Measurements from ENCODE around the gene BUD13. TPM values are rescaled to one million over a fixed set of nuclear protein-coding genes. Genes with fewer than 3 reads are reported as not detected.

The BUD13 gene
- total and polyA plus RNA-seq, 2 of the 4 experiments (the other 2 are of a cell fraction): 11.2 to 14.0 TPM

DNA sequence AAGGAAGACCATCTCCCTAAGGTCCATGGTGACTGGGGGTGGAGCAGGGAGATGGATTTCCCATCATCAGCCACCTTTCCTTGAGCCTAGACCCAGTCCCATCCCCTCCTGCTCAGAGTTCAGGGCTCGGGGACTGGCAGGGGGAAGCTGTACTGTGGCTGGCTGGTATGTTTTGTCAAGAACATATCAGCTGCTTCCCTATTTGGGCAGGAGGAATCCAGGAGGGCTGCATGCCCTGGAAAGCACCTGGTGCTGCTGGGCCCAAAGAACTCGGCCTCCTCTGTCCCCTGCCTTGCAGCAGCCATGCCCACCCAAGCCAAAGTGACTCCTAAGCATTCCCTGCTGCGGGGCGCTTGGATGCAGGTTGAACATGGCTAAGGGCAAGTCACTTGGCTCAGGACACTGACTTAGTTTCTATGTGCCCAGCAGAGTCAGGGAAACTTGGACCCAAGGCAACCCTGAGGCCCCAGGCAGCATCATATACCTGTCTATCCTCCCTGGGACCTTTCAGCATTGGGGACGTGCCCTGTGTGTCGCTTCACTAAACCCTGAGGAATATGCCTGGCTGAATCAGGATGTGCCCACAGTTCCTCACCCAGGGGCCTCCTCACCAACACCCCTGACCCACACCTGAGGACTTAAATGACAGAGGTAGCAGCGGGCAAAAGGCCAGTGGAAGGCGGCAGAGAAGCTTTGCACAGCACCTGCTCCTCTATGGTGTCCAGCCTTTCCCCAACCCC lies 43.1 kb downstream of the BUD13 start:
- peaks cover 8% of the 10 kb centered on the region; the same call in 1 of the 2 replicates for H3K4me1 ChIP-seq (ENCODE audit: control insufficient read depth, insufficient read depth, low read length)
- H2BK120ac ChIP-seq (ENCODE audit: low read depth, low read length): no peak overlapping the region
- peaks cover 28% of the 10 kb centered on the region; the same call in 1 of the 2 replicates for H3K27me3 ChIP-seq (ENCODE audit: control insufficient read depth, insufficient read depth, low read length)
- in situ Hi-C loops (cut with MboI; ENCODE audit: low sequenced_read_pairs): no loop called here
- no peak overlapping the region for H4K5ac ChIP-seq (ENCODE audit: low read depth, low read length)
- no peak overlapping the region for H3K4me2 ChIP-seq (ENCODE audit: low read depth, low read length)
- ChIA-PET CTCF (no interaction called here), POLR2A (ENCODE audit: unreplicated experiment) (interaction anchor here (0.5 kb wide), 1 partner anchor 578 kb away, joined by 4 read pairs; no protein-coding TSS in a partner anchor)
- no peak overlapping the region for H3K14ac ChIP-seq (replicated peaks; ENCODE audit: low read depth, low read length)
- 63% methylated on average over 4 of the region's 8 CpGs; no CpG with 5 or more reads in 1 of the 2 experiments for WGBS, 2 experiments (ENCODE audit: extremely low coverage in 2 of 2, insufficient read length in 1 of 2)
- no peak overlapping the region for H2BK20ac ChIP-seq (ENCODE audit: low read depth, low read length)
- H2BK15ac ChIP-seq (ENCODE audit: low read depth, low read length): no peak overlapping the region
- no peak overlapping the region for H2BK5ac ChIP-seq (ENCODE audit: low read depth, low read length, poor library complexity, severe bottlenecking)
- H4K91ac ChIP-seq (ENCODE audit: insufficient read depth, low read depth, low read length): no peak overlapping the region
- H2AK5ac ChIP-seq (ENCODE audit: low read depth, low read length): no peak overlapping the region
- no peak overlapping the region for H3K27ac ChIP-seq (ENCODE audit: insufficient read depth, low read length)
- no peaks in the 10 kb centered on the region for H3K79me1 ChIP-seq (ENCODE audit: low read depth in 1 of 2, low read length in 2 of 2)
- H3K9me3 ChIP-seq (ENCODE audit: control insufficient read depth, insufficient read depth, low read length): no peaks in the 10 kb centered on the region
- H3K4ac ChIP-seq (ENCODE audit: low read depth, low read length): no peak overlapping the region
- H4K20me1 ChIP-seq (ENCODE audit: insufficient read depth, low read length): no peaks in the 10 kb centered on the region
- H2AK9ac ChIP-seq (replicated peaks; ENCODE audit: low read depth, low read length, poor library complexity): no peak overlapping the region
- peaks cover 6% of the 10 kb centered on the region; the same call in 1 of the 2 replicates for H3K9me1 ChIP-seq (ENCODE audit: insufficient read depth, low read length)
- H3K56ac ChIP-seq (ENCODE audit: extremely low read depth, insufficient read depth, low read length): no peak overlapping the region
- H2AFZ ChIP-seq (replicated peaks; ENCODE audit: low read length, poor library complexity): no peak overlapping the region
- intact Hi-C loops (cut with micrococcal nuclease): no loop called here
- no peak overlapping the region for H3K4me3 ChIP-seq (ENCODE audit: insufficient read depth, low read depth, low read length)
- no peaks in the 10 kb centered on the region for H3K36me3 ChIP-seq (ENCODE audit: control insufficient read depth, insufficient read depth, low read length)
- DNase-seq (no peak), ATAC-seq (ENCODE audit: low read depth) (no peak)
- BruUV-seq (replicated peaks): no TSS peak
- H3K23ac ChIP-seq (ENCODE audit: low read depth, low read length): no peak overlapping the region
- dilution Hi-C loops (cut with HindIII; ENCODE audit: low sequenced_read_pairs, unreplicated experiment): no loop called here
- H4K8ac ChIP-seq (ENCODE audit: low read depth in 2 of 2, low read length in 2 of 2): no peak overlapping the region
- no peak overlapping the region for H3K18ac ChIP-seq (ENCODE audit: low read depth, low read length)
- no peak overlapping the region for H3K9ac ChIP-seq (ENCODE audit: low read depth, low read length)
- TF ChIP-seq CHD1 (IDR thresholded peaks at IDR 0.05; ENCODE audit: low read depth, low read length) (no peak), POLR2A (IDR thresholded peaks at IDR 0.05; ENCODE audit: low read depth, low read length) (no peak), MXI1 (IDR thresholded peaks at IDR 0.05; ENCODE audit: borderline replicate concordance, low read depth, low read length) (no peak), SMC3 (IDR thresholded peaks at IDR 0.05; ENCODE audit: low read depth, low read length) (no peak), FOS (IDR thresholded peaks at IDR 0.05; ENCODE audit: low read depth, low read length) (no peak), RCOR1 (IDR thresholded peaks at IDR 0.05; ENCODE audit: insufficient replicate concordance, low read length) (no peak), MAZ (IDR thresholded peaks at IDR 0.05; ENCODE audit: borderline replicate concordance, low read depth, low read length) (no peak), CEBPB (IDR thresholded peaks at IDR 0.05; ENCODE audit: low read depth, low read length) (no peak), NFE2L2 (IDR thresholded peaks at IDR 0.05; ENCODE audit: low read depth, low read length) (no peak), BHLHE40 (IDR thresholded peaks at IDR 0.05; ENCODE audit: low read depth, low read length) (no peak), RFX5 (IDR thresholded peaks at IDR 0.05; ENCODE audit: low read depth, low read length) (no peak), RAD21 (IDR thresholded peaks at IDR 0.05; ENCODE audit: low read length) (no peak)
- TF ChIP-seq, protein P1, sequence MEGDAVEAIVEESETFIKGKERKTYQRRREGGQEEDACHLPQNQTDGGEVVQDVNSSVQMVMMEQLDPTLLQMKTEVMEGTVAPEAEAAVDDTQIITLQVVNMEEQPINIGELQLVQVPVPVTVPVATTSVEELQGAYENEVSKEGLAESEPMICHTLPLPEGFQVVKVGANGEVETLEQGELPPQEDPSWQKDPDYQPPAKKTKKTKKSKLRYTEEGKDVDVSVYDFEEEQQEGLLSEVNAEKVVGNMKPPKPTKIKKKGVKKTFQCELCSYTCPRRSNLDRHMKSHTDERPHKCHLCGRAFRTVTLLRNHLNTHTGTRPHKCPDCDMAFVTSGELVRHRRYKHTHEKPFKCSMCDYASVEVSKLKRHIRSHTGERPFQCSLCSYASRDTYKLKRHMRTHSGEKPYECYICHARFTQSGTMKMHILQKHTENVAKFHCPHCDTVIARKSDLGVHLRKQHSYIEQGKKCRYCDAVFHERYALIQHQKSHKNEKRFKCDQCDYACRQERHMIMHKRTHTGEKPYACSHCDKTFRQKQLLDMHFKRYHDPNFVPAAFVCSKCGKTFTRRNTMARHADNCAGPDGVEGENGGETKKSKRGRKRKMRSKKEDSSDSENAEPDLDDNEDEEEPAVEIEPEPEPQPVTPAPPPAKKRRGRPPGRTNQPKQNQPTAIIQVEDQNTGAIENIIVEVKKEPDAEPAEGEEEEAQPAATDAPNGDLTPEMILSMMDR (conservative IDR thresholded peaks at IDR 0.05; ENCODE audit: low read depth, low read length): no peak
- TF ChIP-seq, protein P2, sequence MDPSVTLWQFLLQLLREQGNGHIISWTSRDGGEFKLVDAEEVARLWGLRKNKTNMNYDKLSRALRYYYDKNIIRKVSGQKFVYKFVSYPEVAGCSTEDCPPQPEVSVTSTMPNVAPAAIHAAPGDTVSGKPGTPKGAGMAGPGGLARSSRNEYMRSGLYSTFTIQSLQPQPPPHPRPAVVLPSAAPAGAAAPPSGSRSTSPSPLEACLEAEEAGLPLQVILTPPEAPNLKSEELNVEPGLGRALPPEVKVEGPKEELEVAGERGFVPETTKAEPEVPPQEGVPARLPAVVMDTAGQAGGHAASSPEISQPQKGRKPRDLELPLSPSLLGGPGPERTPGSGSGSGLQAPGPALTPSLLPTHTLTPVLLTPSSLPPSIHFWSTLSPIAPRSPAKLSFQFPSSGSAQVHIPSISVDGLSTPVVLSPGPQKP (IDR thresholded peaks at IDR 0.05; ENCODE audit: borderline replicate concordance, low read depth, low read length): no peak
- TF ChIP-seq, protein P3, sequence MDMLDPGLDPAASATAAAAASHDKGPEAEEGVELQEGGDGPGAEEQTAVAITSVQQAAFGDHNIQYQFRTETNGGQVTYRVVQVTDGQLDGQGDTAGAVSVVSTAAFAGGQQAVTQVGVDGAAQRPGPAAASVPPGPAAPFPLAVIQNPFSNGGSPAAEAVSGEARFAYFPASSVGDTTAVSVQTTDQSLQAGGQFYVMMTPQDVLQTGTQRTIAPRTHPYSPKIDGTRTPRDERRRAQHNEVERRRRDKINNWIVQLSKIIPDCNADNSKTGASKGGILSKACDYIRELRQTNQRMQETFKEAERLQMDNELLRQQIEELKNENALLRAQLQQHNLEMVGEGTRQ (IDR thresholded peaks at IDR 0.05; ENCODE audit: low read depth, low read length): no peak

Measured in IMR-90 (cell line).